ENCODE data around the gene PACC1.
"Not testable (repeated sequence)": the region's sequence is repeated elsewhere in the genome, so short reads cannot be mapped to it uniquely, and the experiment has no call there.

The PACC1 gene

DNA sequence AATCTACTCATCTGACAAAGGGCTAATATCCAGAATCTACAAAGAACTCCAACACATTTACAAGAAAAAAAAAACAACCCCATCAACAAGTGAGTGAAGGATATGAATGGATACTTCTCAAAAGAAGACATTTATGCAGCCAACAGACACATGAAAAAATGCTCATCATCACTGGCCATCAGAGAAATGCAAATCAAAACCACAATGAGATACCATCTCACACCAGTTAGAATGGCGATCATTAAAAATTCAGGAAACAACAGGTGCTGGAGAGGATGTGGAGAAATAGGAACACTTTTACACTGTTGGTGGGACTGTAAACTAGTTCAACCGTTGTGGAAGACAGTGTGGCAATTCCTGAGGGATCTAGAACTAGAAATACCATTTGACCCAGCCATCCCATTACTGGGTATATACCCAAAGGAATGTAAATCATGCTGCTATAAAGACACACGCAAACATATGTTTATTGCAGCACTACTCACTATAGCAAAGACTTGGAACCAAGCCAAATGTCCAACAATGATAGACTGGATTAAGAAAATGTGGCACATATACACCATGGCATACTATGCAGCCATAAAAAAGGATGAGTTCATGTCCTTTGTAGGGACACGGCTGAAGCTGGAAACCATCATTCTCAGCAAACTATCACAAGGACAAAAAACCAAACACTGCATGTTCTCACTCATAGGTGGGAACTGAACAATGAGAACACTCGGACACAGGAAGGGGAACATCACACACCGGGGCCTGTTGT is 18.8 kb downstream of the PACC1 start:
- DNase-seq = not testable (repeated sequence)

DNA sequence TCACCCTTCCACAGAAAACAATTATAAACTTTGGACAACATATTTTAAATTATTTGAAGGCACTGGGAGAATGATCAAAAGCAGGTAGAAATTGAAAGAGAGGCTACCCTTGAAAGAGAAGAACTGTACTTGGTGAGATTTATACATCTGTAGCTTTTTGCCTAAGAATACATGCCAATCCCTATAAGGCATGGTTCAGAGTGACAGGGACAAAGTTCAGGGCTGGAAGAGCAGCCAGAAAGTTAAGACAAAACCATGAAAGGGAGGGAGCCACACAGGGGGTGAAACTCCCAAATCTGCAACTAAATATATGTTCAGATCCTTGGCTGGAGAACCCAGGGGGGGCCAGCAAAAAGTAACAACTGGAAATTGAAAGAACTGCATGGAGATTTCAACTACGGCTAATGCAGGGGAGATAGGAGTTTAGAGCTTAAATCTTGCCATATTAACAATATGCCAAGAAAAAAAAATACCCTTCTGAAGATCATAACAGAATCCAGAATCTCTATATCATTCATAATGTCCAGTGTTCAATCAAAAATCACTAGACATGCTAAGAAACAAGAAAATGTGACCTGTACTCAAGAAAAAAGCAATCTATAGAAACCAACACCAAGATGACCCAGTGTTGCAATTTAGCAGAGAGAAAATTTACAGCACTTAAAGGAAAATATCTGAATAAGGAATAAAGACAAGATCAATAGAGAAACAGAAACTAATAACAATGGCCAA is 25.5 kb downstream of the PACC1 start:
- DNase-seq = no peak

DNA sequence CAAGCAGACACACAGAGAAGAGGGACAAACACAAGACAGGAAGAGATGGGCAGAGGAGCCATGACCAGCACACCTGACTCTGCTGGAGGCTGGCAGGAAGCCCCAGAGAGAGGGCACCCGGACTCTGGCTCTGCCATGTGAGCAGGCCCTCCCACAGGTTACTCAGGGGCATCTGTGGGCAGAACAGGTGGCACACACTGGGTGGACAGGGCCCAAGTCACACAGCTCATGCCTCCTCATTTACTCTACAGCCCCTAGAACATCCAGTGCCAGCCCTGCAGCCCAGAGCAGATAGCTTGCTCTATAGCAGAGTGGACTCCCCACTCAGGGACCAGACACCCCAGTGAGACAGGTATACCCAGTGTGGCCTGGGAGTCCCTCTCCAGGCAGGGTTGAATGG is 28.7 kb downstream of the PACC1 start:
- DNase-seq = no peak

DNA sequence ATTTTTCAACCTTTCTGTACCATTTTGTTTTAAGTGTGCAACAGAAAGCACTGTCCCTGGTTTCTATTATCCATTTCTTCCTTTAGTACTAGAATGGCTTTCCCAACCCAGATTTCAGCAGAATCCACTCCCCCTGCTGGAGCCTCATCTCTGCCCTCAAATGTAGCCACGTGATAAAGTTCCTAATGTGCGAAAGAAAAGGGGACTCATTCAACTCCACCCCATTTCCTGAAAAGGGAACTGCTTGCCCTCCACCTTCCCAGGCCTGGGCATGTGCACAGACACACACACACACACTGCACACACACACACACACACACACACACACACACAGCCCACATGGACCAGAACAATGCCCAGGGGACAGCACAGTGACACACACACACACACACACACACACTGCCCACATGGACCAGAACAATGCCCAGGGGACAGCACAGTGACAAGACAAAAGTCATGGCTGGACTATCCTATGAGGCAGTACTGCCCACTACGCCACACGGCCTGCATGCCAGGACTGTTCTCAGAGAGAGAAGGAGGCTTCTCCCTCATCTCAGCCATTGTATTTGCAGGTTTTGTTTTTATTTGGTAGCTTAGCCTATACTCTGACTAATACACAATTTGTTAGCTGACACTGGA is 33.2 kb downstream of the PACC1 start:
- DNase-seq = no peak

DNA sequence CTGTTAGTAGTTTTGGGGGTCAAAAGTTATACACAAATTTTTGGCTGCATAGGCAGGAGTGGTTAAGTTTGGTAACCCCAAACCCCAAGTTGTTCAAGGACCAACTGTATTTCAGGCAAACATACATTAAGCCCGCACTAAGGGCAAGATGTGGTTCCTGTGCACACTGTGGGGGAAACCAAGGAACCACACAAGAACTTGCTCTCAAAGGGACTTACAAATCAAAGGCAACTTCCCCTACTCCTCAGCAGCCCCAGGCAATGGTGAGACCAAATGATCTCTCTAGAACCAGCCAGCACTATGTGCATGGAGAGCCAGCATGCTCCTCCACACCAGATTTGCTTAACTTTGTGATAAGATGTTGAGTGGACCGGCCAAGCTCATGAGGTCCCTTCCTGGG is 35.3 kb downstream of the PACC1 start:
- DNase-seq = no peak

DNA sequence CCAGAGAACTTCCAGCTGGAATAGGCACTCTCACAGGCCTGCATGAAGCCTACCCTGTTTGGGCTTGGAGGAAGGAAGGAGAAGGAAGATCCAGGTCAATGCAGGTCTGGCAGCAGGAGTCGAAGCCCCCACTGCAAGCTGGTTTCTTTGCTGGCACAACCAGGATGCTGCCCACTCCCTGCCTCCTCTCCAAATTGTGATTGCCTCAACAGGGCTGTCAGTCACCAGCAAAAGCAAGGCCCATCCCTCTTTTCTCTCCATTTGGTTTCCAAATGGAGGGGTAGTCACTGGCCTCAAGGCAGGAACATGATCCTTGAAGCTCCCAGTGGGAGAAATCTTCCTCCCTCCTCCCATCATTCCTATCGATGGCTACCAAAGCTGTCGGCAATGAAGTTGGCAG is 37.0 kb downstream of the PACC1 start:
- DNase-seq = no peak

DNA sequence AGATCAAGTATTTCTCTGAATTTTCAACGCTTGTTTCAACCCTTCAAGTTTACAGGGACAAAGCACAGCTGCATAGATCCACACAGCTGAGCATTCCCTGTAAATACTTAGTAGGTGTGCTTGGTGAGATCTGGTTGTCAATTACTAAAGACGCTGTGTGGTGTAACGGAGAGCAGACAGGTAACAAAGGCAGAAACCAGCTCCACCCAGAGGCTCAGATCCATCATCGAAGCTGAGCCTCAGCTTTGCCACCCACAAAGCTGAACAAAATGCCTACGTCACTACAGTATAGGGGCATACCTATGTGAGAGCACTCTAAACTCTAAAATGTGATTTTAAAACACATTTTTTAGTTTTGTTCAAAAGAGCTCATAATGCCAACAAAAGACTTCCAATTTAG is 38.7 kb downstream of the PACC1 start:
- DNase-seq = no peak

DNA sequence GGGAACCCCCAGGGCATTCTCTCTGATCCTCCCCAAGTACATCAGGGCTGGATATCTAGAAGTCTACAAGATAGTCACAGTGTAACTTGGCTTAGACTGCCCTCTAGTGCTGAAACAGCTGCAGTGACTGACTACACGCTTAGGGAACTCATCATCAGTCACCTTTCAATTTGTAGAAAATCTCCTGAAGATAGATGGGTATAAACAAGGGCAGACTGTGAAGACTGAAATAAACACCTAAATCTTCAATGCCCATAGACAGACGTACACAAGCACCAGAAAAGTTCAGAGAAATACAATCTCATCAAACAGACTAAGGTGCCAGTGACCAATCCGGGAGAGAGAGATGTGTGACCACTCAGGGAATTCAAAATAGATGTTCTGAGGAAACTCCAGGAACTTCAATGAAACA is 46.6 kb downstream of the PACC1 start:
- DNase-seq = peak; percentile 33

DNA sequence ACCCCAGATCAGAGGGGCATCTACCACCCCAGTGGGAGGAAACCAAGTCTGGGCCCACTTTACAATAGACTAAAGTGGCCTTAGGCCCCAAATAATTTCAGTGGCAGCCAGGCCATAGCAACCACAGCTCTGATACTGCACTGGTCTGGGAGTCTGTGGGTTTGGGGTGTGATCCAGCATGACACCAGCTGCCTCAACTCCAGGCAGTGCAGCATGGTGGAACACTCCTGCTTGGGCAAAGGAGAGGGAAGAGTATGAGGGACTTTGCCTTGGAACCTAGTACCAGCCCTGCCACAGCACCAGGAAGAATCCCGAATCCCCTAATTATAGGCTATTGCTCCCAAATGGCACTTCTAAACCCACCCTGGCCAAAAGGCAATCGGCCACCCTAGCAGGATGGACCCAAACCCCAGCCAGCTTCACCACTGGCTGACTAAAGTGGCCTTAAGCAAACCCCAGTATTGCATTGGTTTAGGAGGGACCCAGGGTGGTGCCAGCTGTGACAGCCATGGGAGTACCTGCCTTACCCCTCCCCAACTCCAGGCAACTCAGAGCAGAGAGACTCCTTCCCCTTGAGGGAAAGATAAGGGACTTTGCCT is 47.1 kb downstream of the PACC1 start:
- DNase-seq = no peak

DNA sequence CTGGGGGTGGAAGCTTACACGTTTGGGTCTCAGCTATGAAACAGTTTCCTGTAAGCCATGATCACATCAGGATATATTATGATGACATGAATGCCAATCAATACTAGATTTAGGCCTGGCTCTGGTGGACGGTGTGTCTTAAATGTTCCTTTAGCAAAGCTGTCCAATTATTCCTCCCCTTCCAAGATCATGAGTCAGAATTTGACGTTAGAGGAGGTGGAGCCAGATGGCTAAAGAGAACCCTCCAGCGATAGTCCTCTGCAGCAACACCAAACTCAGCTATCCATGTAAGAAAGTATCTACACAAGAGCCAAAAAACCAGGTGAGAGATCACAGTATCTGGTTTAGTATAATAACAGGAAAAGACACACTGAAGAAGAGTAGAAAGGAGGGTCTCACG is 47.8 kb downstream of the PACC1 start:
- no peak for DNase-seq

DNA sequence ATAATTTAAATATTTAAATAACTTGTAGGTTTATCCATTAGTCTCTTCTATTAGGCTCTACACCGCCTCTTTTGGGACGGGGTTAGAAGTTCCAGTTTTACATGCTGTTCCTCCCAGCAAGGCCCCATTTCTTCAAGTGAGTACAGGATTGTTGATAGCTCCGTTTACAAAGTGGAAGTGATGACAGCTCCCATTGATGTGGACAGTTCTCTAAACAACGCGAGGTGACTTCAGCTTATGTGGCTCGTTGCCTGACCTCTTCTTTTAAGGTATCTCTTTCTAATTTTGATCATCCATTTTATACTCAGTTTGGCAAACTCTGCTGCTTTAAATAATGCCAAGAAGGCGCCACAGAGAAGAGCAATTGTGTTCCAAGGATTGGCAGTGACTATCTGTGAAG is 49.7 kb downstream of the PACC1 start:
- no peak for DNase-seq

DNA sequence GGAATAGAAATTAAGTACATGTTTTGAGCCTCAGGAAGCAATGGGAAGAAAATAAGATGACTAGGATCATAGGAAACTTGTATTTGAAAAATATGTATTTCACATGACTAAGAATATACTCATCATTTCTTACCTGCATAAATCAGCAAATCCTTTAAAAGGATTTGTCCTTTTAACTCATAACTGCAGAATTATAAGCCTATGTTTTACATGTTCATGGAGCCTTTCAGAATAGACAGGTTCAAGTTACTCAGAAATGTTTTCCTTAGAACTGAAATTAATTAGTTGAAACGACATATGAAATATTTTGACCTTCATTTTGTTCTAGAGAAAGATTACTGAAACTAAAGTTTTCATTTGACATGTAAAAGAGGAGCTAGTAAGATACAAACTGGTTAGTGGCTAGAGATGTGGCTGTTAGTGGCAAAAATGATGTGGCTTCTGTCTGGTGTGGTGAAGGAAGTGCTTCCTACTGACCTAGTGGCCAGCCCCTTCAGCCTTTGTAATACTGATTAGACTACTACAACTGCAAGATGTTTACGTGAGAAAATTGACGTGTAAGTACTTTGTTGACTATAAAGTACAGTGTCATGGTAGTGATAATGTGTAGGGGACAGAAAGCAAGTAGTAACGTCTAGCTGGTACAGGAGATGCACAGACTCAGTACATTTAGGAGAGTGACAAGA is 54.7 kb downstream of the PACC1 start:
- DNase-seq = no peak

DNA sequence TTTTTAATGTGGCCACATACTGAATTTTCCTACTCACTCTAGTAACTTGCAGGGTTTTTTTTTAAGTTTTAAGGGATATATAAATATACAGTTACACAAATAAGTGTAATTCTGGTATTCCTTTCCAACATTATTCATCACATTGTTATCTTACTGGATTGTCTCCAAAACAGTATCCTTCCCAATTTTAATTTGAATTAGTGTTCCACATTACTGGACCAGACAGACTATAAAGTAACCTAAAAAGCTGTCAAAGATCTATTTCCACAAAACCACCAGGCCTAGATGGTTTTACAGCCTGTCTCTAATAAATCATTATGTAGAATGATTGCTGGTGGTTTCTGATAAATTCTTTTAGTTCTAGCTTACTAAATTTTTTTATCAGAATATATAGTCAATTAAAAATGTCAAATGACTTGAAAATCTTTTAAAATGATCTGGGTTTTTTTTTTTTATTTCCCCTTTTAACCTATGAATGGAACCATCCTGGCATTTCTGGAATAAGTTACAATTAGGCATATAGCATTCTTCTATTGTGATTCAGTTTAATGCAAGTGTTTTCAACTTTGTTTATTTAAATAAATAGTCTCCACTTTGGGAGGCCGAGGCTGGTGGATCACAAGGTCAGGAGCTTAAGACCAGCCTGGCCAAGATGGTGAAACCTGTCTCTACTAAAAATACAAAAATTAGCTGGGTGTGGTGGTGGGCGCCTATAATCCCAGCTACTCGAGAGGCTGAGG is 59.3 kb downstream of the PACC1 start:
- no peak for DNase-seq

DNA sequence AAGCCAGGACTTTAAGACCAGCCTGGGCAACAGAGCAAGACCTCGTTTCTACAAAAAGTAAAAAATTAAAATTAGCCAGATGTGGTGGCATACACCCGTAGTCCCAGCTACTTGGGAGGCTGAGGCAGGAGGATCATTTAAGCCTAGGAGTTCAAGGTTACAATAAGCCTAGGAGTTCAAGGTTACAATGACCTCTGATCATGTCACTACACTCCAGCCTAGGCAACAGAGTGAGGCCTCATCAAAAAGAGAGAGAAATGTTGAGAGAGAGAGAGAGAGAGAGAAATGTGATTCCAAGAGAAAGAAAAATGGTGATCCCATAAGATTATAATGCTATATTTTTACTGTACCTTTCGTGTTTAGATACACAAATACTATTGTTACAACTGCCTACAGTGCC is 60.2 kb downstream of the PACC1 start:
- no peak for DNase-seq

DNA sequence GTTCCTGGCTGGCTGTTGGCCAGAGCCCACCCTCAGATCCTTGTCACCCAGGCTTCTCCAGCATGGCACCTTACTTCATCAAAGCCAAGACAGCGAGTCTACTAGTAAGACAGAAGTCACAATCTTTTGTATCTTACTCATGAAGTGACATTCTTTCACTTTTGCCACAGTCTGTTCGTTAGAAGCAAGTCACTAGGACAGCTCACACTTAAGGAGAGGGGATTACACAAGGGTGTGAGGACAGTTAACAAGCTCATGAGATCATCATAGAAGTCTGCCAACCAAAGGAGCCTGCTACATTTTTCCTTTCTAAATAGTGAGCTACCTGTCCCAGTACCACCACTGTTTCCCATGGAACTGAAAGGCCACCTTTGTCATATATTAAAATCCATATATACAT is 61.5 kb downstream of the PACC1 start:
- DNase-seq = no peak

DNA sequence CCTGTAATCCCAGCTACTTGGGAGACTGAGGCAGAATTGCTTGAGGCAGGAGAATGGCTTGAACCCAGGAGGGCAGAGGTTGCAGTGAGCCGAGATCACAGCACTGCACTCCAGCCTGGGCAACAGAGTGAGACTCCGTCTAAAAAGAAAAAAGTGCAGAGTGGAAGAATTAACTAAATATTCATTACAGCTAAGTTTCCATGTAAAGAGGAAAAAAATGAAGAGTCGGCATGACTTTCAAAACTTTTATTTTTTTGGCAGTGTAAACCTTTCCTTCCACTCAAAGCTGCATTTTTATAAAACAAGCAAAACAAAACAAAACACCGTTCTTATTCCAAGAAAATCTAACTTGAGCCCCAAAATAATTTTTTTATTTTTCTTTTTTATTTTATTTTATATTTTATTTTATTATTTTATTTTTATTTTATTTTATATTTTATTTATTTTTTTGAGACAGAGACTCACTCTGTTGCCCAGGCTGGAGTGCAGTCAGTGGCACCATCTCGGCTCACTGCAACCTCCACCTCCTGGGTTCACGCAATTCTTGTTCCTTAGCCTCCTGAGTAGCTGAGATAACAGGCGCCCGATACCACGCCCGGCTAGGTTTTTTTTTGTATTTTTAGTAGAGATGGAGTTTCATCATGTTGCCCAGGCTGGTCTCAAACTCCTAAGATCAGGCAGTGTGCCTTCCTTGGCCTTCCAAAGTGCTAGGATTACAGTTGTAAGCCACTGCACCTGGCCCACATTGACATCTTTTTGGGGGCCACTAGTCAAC is 62.9 kb downstream of the PACC1 start:
- no peak for DNase-seq

DNA sequence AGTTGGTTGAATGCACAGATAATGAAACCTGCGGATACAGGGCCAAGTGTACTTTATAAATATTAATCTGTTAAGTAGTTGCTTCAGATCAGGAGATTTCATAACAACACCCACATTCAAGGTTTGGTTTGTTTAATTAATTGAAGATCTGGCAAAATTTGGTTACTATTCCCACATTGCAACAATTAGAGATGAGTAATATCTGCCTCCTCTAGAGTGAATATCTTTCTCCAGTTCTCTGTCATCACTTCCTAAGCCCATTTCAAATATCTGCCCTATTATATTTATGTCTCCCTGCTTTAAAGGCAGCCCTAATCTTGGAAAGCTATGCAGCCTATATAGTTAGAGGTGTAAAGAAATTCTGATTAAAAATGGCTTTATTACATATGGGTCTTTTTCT is 68.1 kb downstream of the PACC1 start:
- no peak for DNase-seq

DNA sequence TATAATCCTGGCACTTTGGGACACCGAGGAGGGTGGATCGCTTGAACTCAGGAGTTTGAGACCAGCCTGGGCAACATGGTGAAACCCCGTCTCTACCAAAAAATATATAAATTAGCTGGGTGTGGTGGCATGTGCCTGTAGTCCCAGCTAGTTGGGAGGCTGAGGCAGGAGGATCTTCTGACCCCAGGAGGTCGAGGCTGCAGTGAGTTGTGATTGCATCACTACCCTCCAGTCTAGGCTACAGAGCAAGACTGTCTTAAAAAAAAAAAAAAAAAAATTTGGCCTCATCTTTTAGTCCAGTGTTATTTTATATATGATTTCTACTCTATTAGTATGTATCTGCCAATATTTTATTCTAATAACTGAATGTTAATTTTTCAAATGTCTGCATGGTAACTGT is 69.8 kb downstream of the PACC1 start:
- no peak for DNase-seq

DNA sequence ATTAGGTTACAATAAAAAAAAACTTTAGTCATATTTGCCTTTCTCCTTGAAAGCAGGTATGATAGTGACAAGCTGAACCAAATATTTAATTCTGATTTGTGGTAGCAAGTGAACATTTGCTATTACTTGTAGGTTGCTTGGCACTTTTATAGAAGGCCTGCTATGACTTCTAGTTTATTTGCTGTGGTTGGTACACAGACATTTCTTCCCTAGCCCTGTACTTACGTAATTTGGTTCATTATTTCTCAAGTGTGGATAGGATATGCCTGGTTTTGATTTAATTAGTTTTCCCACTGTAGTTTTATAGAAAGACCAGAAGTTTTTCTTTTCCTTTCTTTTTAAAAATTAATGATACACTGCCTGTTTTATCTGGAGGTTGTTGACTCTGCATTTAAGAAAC is 73.6 kb downstream of the PACC1 start:
- DNase-seq = no peak

DNA sequence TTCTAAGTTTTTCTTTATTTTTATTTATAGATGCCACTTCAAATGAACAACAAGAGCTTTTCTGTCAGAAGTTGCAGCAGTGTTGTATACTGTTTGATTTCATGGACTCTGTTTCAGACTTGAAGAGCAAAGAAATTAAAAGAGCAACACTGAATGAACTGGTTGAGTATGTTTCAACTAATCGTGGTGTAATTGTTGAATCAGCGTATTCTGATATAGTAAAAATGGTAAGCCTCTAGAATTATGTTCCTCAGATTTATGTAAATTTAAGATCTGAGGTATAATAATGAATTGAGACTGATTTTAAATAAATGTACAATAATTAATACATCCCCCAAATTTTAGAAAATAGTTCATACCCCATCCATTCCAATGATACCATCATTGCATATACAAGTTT is 85.6 kb downstream of the PACC1 start:
- DNase-seq = no peak

DNA sequence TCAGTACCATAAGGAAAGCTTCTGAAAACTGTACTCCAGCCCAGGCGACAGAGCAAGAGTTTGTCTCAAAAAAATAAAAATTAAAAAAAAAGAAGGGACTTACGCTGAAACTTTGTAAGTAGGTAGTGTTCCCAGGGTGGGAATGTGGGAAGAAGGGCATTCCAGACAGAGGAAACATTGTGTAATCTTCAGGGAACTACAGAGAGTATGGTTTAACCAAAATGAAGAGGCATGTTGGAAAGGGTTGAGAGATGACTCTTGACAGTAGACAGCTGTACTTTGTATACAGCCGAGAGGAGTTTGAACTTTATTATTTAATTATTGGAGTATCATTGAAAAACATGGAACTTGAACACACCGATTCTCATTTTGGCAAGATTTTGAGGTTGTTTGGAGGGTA is 86.4 kb downstream of the PACC1 start:
- DNase-seq = no peak

DNA sequence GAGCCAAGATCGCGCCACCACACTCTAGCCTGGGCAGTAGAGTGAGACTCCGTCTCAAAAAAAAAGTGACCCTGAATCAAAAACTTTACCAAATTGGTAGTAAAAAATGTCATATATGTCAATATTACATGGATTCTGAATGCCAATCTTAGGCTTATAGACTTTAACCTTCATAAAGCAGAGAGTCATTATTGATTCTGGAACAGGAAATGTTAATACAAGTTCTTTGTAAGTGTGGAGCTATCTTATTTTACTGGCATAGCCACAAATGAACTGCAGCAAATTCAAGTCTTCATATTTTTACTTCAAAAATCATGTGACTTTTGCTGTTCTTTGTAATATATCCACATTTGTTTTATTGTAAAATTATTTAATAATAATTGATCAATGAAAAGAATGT is 88.1 kb downstream of the PACC1 start:
- no peak for DNase-seq

Measured in SHP77 treated with DMSO at 0.1 percent for 48 hours (cell line).